GM12891 (cell line): ENCODE measurements around the gene PPP4R4.
"Not testable (repeated sequence)": the region's sequence is repeated elsewhere in the genome, so short reads cannot be mapped to it uniquely, and the experiment has no call there.

Experiments
- PAX5 ChIP-seq: IDR thresholded peaks from 2 replicates; pipeline ENCODE4 v1.6.1; 2011; ENCODE audit warnings: low read length, moderate library complexity, mild to moderate bottlenecking; ENCODE audit not compliant: insufficient read depth, severe bottlenecking
- POLR2A ChIP-seq: IDR thresholded peaks from 2 replicates; pipeline ENCODE4 v1.6.1; 2011; ENCODE audit warnings: low read depth, low read length, control low read depth
- POLR2AphosphoS5 ChIP-seq: IDR thresholded peaks from 2 replicates; pipeline ENCODE4 v1.6.1; 2011; ENCODE audit warnings: low read depth, low read length, control low read depth
- SPI1 ChIP-seq: IDR thresholded peaks from 2 replicates; pipeline ENCODE4 v1.6.1; 2011; ENCODE audit warnings: low read depth, low read length, control low read depth
- TAF1 ChIP-seq: IDR thresholded peaks from 2 replicates; pipeline ENCODE4 v1.6.1; 2011; ENCODE audit warnings: low read depth, low read length, control low read depth

DNA sequence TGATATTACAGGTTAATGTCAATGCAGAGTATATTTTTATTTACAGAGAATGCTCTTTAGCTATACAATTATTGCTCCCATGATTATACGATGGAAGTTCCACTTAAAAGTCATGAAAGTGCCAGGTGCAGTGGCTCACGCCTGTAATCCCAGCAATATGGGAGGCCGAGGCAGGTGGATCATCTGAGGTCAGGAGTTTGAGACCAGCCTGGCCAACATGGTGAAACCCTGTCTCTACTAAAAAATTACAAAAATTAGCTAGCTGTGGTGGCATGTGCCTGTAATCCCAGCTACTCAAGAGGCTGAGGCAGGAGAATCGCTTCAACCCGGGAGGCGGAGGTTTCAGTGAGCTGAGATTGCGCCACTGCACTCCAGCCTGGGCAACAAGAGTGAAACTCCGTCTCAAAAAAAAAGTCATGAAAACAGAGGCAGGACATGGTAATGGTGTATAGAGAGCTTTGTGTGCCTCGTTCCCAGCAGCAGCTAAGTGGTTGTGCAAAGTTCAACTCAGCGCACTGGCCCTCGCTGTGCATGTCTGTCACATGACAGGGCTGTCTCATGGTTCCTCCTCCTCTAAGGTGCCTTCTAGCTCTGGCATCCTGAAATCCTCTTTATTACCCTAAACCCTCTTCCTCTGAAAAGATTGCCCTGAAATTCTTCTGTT, 102.9 kb downstream of the PPP4R4 start:
- not testable (repeated sequence) for TF ChIP-seq POLR2AphosphoS5, POLR2A, TAF1, PAX5, SPI1
